Stimulated activated CD8-positive, alpha-beta memory T cell treated with anti-CD3 and anti-CD28 coated beads, Interleukin-15, amount 100 ng/mL, for 48 hours (primary cell): ENCODE data around the gene RMDN2.
A peak's percentile ranks its signal among the peaks of the same experiment; 100 is the strongest.

ENCODE experiments used
- DNase-seq, 2 donors: peaks; one replicate each; pipeline ENCODE4 v3.0.0-alpha.2; 2020; ENCODE audit warnings: low read depth in 2 of 2

RMDN2 gene, protein sequence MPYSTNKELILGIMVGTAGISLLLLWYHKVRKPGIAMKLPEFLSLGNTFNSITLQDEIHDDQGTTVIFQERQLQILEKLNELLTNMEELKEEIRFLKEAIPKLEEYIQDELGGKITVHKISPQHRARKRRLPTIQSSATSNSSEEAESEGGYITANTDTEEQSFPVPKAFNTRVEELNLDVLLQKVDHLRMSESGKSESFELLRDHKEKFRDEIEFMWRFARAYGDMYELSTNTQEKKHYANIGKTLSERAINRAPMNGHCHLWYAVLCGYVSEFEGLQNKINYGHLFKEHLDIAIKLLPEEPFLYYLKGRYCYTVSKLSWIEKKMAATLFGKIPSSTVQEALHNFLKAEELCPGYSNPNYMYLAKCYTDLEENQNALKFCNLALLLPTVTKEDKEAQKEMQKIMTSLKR

DNA sequence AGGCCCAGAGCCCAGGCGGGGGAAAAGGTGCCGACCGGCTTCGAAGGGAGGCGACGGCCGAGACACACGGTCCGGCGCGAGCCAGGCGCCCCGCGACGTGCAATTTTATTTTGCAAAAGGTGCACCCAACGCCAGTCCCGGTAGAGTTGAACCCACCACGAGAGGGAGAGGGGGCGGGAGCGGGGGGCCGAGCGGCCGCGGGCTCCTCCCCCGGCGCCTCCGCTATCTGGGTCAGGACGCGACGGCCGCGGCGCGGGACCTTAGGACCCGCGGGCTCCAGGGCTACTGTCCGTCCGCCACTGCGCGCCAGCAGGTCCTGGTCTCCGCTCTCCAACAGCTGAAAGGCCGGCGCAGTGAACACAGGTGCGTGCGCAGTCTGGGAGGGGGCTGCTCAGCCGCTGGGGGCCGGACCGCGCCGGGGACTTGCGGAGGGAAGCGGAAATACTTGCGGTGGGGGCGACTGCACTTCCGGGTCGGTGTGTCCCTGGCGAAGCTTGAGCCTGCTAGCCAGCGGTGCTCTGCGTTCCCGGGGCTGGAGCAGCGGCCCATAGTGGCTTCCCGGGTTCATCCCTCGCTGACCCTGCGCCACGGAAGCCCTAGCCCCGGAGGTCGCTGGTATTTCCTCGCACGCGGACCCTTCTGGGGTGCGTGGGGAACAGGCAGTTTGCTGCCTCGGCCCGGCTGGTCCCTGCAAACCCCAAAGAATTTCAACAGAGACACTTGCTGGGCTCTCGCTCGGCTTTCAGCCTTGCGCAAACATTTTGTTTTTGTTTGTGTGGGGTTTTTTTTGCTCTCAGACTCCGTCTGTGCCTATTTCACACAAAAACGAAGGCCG lies at the start of gene RMDN2:
Gene RMDN2 (plus strand): TSS at position 225 of the 835 bp plus-strand sequence. CDS start 3,991 bp downstream, outside the sequence.
- DNase-seq: peak; percentile 75 to 83

DNA sequence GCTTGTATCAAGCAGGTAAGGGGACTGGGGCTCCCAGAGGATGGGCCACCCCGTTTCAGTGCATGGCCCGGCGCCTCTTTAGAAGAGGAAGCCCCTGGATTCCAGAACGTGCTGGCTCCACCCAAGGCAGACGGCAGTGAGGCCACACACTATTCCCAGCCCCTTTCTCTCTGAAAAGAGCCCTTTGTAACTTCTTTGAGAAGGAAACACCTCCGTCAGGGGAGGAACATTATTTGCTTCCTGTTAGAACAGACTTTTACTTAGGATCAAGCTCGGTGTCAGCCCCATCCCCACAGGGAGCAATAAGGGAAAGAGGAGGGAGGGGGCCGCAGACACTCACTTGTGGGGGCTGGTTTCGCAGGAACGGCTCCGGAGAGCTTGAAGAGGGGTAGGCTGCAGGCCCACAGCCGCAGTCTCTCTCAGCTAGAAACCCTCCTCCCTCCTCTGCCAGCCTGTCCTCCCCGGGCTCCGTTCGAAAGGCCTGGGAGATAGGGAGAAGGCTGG lies 49.6 kb upstream of the RMDN2 start:
- DNase-seq: no peak

DNA sequence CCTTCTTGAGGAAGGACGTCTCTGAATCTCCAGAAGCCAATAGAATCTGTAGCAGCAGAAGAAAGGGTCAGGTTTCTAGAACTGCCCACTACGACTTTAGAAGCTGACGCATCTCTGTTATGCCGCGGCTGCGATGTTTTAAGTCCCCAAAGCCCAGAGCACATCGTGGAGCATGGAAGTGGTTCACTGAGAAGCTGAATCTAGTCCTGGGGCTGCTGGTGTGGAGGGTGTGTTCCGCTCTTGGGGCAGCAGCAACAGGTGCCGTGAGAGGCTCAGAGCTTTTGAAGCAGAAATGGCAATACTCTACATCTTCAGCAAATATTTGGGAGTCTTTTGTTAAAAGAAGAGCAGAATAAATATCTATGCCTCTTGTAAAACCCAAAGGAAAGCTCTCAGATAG lies 48.9 kb upstream of the RMDN2 start:
- DNase-seq: no peak

DNA sequence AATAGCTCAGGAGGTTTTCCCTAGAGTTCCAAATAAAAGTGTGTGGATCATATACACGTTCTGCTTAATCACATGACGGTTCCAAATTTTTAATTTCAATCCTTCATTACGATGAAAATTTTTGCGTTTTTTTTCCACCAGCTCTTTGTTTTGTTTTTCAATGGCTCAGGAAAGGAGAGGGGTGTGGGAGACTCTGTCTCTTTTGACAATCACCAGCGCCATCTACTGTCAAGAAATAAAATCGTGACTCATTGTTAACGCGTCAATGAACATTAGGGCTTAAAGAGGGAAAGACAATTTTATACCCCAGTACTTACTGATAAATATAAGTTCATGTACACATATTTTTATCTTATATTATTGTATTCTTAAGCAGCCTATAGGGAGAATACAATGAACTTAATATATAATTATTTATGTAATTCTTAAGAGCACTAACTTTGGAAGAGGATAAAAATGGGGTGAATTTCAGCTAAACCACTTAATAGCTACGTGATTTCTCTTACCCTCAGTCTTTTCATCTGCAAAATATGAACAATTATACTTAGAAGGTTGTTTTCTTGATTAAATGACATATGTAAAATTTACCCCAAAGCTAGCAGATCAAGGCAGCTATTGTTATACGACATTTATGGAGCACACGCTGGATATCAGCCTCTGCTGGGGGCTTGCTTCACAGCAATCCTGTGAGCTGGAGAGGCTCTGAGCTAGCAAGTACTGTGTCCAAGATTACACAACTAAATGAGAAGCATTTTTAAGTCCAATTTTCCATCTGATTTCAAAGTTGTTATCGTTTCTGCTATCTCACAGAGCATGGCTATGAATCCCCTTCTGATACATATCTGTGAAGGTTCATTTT lies 47.4 kb upstream of the RMDN2 start:
- no peak for DNase-seq

DNA sequence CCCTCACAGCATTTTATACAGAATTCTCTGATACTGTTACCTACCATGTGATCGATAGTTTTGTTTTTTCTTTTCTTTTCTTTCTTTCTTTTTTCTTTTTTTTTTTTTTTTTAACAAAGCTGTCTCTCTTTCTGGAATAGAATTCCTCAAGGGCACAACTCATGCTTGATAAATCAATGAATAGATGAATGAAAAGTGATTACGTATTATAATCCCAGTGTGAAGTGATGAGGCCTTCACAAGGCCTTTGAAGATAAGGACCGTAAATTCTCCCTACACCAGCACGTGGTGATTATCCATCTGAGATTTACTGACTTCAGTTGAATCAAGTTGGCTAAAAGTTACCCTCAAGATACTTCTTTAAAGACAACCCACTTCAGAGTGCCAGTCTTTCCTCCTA lies 46.6 kb upstream of the RMDN2 start:
- no peak for DNase-seq

DNA sequence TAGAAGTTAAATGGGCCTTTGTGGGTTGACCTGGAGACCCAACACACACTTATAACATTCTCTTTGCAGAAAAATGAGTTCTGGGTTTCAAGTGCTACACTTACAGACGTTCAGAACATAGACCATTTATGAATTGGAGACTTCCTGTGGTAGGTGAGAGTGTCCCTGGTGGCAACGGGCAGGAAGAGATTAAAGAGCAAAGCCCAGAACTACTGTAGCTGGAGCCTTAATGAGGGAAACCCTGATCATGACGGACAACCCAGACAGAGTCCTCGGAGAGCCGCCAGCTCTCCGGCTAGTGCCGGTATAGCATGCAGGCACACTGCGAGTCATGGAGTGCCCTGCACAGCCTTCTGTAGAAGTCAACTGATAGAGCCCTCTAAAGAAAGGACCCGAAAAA lies 44.5 kb upstream of the RMDN2 start:
- DNase-seq: no peak

DNA sequence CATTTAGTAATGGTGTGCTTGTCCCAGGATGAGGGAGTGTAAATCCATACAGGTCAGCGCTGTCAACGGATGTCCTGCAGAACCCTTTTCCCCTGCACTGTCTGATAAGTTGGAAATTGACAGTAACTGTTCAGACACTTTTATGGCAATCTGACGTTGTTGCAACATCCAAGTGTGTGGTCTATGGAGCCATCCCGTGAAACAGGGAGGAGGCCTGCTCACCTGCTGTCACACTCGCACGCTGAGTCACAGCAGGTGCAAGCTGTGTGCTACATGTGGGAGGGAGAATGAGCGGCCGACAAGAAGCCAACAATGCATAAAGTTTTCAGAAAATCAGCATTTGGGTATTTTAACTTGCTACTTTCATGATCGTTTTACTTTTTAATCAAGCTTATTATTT lies 43.7 kb upstream of the RMDN2 start:
- no peak for DNase-seq

DNA sequence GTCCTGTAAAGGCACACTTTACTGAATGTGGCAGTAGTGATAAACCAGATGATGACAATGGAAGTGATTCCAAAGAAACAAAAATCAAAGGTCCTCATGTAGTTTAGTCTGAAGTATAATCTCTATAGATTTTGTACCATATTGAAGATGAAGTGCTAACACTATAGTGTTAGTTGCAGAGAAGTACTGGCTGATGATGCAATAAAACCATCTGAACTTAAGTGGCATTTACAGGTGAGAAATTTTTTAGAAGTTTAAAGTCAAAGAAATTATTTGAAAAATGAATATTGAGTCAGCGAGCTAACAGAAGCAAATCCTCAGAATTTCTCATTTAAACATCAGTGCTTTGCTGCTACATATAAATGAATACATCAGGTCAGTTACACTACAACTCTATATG lies 43.1 kb upstream of the RMDN2 start:
- no peak for DNase-seq

DNA sequence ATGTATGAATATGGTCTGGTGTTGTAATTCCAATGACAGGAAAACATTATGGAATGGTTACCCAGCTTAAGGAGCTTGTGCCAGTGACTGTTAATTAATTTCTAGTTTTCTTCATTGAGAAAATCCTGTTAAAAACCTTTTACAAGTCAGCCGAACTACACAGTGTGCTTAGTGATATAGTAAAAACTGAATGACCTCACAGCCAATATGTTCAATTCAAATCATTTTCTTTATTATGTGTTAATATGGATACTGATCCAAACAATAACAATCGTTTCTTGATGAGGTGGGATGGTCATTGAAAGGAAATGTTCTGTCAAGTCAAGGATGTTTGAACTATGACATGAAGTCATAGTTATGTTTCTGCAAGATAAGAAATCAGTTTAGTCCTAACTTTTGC lies 41.6 kb upstream of the RMDN2 start:
- DNase-seq: no peak

DNA sequence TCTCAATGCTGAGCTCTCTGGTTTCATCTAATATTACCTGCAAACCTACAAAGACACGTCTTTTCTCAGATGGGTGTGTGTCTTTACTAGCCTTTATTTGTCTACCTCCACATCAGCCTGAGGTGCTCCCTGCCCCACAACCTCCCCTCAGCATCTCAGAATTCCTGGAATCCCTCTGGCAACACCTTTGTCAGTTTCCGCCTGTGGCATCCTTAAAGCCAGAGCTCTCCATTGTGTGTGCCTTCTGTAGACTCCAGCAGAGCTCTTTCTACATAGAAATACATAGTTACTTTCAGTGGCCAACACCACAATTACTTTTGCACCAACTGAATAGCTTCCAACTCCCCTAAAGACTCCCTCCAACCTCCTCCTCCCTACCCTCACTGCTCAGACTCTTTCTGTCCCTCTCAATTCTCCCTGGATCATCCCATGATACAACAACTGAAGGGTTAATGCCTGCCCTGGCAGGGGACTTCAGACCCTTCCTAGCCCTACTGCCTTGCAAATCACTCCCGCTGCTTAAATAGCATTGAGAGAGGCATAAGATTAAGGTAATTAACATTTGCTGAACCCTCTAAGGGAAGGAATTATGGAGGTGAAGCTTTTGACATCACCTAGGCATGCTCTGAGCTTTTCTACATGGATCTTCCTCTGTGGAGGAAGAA lies 39.6 kb upstream of the RMDN2 start:
- no peak for DNase-seq

DNA sequence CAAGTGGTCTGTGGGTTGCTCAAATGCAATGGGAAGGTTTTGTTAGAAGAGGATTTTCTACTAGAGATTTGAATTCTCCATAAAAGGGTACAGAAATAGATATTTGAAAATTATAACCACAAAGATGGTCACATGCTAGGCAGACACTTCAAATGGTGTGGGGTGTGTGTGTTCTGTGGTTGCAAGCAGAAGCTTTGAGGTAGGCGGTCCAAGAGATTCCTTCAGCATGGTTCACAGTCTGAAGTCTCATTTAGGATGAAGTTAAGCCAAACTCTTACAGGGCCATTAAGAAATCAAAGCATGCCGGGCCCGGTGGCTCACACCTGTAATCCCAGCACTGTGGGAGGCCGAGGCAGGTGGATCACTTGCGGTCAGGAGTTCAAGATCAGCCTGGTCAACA lies 38.3 kb upstream of the RMDN2 start:
- no peak for DNase-seq

DNA sequence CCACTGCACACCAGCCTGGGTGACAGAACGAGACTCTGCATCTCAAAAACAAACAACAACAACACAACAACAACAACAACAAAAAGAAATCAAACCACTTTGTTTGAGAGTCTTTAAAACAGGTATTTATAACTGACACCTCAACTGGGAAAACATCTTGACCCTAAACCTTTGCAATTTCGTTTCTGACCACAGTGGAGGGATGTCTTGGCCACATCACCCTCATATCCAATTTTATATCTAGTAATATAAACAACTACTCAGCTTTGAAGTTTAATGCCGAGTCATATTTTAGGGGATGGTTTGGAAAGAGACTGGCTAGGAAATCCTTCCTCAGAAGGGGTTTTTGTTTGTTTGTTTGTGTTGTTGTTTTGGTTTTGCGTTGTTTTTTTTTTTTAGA lies 37.8 kb upstream of the RMDN2 start:
- no peak for DNase-seq

DNA sequence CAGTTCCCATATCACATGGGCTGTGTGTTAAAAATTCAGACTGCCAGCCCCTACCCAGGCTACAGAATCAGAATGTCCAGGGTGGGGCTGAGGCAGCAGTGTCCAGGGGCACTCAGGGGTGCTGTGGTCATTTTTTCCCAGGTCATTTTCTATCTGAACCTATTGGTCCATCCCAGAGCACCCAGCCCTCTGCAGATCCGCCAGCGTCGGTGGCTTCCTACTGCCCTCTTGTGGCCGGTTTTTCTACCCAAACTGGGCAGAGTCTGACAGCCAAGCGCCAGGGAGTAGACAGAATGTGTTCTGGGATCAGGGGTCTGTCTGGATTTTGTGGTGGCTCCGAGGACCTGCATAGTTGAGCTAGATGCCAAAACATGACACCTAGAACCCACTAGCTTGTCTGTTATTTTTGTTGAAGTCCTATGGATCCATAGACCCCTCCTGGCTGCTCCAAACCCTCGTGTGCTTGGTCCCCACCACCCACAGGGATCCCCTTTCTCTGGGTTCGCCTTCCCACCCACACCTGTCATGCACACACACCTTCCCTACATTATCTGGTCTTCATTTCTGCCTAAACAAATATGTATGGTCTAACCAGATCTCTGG lies 34.1 kb upstream of the RMDN2 start:
- DNase-seq: peak; percentile 40 to 50

DNA sequence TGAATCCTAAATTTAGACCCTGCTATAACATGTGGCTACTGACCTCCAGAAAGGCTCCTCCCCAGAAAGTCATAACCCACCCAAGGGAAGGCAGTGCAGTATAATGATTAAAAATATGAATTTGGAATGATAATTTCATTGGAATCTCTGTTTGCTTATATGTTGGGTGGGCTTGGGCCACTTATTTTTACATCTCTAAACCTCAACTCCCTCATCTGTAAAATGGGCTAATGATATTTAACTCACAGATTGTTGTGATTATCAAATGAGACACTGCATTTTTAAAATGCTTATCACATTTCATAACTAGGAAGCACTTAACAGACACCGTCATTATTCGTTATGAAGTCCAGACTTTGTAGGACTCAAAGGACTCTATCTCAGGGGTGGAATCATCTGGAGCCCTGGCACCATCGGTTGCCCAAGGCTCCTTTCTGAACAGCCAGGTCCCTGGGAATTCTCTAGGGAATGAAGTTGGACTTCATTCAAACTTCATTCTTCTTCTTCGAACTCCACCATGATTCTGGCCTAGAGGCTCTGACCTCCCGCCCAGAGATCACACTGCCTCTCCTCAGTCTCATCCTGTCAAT lies 33.1 kb upstream of the RMDN2 start:
- no peak for DNase-seq

DNA sequence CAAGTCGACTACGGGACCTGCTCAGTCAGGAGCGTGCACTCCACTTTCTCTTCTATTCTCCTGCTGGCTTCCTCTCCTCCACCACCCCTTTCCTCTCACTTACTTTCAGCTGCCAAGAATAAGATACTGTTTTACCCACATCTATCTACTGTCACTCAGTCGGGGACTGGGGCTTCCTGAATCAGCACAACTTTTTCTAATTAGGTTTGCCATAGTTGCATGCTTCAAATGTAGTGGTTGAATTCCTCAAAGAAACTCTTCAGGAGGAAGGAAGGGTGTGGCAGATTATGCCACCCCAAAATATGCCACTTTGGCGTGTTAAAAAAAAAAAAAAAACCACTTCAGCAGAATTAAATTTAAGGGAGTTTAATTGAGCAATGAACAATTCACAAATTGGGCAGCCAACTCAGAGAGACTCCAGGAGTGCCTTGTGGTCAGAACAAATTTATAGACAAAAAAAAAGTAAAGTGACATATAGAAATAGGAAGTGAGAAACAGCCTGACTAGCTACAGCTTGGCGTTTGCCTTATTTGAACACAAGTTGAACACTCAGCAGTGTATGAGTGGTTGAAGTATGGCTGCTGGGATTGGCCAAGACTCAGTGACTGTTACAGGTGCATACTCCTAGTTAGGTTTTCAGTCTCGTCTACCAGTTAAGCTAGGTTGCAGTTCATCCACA lies 32.5 kb upstream of the RMDN2 start:
- DNase-seq: no peak

DNA sequence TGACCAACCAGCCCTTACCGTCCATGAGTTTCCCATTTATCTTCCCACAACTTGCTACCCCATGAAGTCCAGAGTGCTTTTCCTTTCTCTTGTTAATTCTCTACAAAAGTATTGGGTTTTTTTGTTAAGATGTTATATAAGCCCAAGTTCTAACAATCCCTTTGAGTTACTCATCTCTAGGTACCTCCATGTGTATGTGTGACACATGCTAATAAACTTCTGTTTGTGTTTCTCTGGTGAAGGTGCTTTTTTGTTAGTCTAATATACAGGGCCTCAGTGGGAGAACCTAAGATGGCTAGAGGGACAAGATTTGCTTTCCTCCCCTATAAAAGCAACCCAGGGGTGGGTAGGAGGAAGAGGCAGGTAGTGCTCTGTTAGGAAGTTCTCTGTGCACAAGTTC lies 31.8 kb upstream of the RMDN2 start:
- DNase-seq: no peak

DNA sequence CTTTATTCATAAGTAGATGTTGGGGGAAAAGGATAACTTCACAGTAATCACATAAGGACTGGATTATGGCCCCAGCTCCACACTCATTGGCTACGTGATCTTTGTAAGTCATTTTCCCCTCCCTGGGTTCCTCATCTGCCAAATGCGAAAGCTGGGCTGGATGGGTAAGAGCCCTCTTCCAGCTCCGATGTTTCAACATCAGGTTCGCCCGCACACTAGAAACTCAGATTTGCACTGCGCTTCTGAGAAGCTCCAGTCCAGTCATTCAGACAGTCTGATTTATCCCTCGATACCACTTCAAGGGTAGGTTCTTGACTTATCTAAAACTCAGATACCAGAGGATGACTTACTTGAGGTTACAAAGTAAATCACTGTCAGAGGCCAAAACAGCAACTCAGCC lies 31.0 kb upstream of the RMDN2 start:
- DNase-seq: peak in 1 of 2 donors; percentile 40

DNA sequence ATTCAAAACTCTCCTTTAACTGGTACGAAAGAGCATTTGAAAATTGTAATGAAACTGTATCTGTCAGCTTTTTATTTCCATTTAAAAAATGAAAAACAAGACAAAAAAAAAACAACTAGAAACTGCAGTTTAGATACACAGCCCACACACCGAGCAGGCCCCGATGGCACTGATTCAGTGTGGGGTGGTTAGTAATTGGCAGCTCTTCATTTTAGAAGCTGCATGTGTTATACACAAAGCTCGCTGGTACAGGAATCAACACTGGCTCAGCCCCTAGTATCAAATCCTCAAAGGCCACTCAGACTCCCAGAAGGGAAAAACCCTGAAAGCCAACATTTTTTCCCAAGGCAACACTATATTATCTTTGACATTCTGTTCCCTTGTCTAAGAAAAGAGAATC lies 30.5 kb upstream of the RMDN2 start:
- DNase-seq: no peak

DNA sequence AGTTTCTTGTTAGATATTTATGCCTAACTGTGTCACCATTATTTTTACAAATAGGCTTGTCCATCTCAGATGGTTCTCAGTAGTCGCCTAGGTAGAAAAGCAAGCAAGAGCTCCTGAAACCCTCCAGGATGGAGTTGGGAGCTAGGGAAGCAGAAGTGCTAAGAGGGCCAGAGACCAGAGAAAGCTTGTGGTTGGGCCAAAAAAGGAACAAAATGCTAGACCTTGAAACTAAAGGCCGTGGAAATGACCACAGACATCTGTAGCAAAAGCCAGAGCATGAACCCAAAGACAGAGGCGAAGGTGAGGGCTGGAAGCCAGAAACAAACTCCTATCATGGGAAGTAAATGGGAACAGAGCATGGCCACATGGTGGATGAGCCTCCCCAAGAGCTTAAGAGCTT lies 29.9 kb upstream of the RMDN2 start:
- no peak for DNase-seq

DNA sequence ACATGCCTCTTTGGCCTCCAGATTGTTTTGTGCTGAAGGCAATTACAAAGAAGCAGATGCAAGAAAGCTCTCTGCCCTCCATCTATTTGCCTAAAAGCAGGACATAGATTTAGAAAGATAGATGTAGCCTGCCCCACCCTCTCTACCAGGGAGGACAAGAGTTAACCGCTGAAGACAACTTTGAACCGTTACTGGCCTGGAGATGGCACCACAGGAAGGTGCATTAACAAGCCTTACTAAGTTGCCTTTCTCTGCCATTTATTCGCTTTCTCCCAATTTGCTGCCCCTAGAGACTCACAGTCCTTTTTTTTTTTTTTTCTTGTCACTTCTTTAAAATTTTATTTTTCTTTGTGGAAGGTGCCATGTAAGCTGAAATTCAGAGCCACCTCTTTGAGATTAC lies 28.8 kb upstream of the RMDN2 start:
- DNase-seq: no peak
